Measurements from ENCODE around the gene RNF123.

Gene RNF123

DNA sequence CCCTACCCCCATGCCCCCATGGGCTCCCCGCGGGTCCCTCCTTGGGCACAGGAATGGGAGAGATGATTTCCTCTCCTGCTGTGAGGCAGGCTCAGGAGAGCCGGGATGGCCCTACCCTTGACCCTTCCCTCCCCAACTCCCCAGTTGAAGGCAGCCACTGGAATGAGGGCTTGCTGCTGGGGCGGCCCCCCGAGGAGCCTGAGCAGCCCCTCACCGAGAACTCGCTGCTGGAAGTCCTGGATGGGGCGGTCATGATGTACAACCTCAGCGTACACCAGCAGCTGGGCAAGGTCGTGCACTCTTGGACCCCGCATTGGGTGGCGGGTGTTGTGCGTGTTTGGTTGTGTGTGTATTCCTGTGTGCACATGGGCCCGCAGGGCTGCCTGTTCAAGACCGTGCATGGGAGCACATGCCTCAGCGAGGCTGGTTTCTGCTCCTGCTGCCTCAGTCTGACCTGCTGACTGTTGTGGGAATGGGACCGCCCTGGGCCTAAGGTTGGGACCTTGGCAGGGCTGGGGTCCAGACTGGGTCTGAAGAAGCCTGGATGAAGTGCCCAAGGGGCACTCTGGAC lies 16.1 kb downstream of the RNF123 start:
- no peak for DNase-seq

DNA sequence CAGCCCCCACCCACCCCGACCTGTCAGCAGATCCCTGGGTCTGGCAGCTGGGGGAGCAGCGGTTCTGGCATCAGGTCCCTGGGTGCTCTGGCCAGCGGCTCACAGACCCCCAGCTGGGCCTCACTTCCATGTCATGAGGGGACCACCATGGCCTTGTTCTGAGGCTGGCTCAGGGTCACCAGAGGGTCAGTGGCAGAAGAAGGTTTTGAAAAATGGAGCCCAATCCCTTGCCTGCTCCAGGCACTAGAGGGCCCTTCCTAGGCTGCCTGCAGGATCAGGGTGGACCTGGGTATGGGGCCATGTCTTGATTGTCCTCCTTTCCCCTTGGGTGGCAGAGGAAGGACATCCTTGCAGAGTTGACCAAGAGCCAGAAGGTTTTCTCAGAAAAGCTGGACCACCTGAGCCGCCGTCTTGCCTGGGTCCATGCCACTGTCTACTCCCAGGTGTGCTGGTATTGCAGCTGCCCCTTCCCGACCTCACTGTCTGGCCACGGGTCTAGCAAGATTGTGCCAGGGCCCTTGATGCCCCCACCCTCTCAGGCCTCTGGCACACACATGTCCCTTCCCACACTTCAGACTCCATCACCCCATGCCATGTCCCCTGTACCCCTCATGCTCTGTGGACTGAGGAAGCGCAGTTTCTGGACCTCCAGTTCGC lies 17.2 kb downstream of the RNF123 start:
- DNase-seq: no peak

DNA sequence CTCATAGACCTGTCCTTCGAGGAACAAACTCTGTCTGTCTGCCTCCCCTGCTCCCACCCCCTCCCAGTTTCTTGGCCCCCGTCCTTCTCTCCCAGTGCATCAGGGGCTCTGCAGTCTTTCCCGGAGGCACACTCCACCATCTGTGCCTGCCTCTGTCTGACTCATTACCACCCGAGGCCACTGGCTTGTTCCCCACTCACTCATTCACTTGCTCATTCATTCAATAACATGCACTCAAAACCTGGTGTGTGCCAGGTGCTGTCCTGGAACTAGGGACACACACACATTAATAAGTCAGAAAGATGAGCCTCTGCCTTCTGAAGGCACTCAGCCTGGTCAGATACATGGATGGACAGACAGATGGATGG lies 17.7 kb downstream of the RNF123 start:
- no peak for DNase-seq

DNA sequence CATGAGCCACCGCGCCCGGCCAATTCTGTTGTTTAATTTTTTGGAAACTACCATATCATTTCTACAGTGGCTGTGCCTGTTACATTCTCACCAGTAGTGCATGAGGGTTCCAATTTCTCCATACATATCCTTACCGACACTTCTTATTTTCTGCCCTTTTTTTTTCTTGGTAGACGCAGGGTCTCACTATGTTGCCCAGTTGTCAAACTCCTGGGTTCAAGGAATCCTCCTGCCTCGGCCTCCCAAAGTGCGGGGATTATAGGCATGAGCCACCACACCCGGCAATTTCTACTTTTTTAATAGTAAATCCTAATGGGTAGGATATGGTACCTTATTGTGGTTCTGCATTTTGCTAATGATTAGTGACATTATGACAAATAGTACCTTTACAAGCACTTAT lies 20.5 kb downstream of the RNF123 start:
- no peak for DNase-seq

DNA sequence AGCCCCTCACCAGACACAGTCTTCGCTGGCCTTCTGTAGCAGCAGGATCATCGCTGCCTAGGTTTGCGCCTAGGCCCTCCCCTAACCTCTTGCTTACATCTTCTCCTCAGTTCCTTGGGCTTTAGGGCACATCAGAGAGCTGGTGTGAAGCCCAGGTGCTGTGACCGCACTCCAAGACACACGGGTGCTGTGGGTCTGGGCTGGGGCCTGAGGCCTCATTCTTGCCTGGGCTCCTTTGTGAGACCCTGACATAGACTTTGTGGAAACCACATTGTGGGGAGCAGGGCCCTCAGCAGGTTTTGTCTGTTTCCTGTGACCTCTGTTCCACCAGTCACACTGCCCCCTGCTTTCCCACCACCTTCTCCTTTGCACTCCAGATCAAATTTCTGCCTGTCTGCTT lies 22.1 kb downstream of the RNF123 start:
- no peak for DNase-seq

DNA sequence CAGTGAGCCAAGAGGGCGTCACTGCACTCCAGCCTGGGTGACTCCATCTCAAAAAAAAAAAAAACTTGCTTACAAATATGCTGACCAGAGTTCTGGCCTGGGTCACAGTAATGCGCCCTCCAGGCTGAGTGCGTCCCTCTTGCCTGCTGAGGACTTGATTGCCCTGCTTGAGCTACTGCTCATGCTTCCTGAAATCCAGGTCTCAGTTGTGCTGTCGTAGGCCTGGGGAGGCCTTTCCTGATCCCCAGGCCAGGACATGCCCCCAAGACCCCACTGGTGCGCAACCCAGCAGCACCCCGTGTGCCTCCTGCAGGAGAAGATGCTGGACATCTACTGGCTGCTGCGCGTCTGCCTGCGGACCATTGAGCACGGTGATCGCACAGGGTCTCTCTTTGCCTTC lies 22.8 kb downstream of the RNF123 start:
- DNase-seq: no peak

DNA sequence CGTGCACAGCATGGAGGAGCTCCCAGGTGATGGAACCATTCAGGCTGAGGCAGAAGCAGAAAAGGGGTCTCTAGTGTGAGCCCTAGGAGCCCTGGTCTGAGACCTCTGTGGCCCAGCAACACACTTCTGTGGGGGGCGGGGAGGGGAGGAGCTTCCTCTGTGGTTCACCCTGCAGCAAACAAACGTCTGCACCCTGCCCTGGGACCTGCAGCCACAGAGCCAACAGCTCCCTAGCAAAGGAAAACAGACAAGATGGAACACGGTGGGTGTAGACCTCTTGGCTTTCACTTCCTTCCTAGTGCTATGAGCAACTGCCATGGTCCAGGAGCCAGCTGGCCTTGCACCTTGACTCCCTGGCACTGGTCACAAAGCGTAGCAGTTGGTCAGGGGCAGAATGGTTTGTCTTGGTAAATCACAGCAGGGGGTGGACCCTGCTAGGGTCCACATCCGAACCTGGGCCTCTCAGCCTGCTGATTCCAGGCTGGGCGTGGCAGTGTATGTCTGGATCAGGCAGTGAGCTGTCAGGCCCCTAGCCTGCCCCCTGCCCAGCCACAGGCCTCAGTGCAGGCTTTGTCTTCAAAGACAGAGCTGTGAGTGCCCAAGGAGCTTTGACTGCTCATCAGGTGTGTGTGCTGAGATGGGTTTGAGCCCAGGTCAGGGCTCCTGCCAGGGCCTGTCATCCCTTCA lies 23.4 kb downstream of the RNF123 start:
- no peak for DNase-seq

DNA sequence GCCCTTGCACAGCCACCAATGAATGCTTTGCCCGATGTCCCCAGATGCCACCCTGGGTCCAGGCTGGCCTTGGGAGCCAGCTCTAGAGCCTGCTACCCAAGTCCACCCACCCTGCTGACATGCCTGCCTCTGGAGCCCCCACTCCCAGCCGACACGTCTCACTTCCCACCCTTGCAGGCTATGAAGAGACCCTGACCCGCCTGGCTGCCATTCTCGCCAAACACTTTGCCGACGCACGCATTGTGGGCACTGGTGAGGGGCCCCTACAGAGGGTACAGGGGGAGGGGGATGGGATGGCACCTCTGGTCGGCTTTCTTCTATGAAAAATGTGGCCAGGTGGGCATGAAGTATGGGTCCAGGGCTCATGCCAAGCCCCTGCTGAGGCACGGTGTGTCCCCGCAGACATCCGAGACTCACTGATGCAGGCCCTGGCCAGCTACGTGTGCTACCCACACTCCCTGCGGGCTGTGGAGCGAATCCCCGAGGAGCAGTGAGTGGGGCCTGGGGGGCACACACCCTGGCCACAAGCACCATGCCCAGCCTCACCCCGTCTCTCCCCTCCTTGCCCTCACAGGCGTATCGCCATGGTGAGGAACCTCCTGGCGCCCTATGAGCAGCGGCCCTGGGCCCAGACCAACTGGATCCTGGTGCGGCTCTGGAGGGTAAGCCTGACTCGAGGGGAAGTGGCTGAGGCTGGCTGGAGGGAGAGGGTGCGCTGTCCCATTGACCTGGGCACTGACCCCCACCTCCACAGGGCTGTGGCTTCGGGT lies 24.2 kb downstream of the RNF123 start:
- DNase-seq: no peak

DNA sequence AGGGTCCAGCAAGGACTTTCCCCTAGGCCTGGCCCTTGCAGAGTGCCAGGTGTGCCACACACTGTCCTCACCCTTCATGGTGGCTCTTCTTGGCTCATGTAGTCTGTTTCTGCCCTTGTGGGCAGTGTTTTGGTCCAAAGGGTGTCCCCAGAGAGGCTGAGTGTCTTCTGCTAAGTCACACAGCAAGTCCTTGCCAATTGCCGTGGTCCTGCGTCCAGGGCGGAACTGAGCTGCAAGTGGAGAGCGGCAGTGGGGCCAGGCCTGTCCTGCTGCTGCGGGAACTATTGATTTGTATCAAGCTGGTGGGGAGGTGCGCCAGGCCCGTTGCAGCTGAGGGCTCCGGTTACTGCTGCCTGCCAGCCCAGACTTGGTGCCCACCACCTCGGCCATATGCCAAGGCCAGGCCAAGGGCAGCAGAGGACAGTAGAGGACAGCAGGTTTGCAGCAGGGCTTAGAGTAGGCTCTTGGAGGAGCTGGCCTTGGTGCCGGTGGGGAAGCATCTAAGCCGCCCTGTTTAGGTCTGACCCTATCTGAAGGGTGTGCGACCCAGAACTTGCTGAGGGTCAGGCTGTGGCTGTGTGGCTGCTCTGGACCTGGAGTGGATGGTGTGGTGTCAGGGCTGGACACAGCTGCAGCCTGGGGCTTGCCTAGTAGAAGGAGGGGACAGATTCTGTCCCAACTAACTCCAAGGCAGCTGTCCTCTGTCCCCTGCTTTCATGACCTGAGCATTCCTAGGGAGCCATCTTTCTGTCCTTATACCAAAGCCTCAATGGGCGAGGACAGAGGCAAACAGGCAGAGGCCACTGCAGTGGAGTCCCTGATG lies 25.6 kb downstream of the RNF123 start:
- DNase-seq: no peak

DNA sequence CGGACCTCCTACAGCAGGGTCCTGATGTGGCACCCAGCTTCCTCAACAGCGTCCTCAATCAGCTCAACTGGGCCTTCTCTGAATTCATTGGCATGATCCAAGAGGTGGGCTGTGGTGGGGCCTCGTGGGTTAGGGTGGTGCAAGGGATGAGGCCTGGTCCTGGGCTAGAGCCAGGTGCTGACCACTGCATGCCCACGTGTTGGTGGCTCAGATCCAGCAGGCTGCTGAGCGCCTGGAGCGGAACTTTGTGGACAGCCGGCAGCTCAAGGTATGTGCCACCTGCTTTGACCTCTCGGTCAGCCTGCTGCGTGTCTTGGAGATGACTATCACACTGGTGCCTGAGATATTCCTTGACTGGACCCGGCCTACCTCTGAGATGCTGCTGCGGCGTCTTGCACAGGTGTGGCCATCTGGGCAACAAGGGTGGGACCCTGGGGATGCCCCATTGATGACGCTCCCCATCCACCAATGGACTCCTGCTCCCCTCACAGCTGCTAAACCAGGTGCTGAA lies 26.3 kb downstream of the RNF123 start:
- DNase-seq: no peak

DNA sequence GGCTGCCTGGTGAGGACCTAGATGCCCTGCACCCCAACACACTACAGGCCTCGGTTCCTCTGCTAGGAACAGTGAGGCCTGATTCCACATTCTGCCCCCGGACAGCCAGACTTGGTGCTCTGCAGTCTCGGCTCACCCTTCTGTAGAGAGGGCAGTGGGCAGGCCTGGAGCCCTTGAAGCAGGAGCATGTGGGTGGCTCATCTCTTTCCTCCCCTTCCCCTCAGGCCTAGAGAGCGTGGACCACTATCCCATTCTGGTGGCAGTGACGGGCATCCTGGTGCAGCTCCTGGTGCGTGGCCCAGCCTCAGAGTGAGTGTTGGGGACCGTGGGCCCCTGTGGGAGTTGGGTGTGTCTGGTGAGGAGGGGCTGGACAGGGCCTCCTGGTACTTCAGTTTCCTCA lies 26.8 kb downstream of the RNF123 start:
- no peak for DNase-seq

DNA sequence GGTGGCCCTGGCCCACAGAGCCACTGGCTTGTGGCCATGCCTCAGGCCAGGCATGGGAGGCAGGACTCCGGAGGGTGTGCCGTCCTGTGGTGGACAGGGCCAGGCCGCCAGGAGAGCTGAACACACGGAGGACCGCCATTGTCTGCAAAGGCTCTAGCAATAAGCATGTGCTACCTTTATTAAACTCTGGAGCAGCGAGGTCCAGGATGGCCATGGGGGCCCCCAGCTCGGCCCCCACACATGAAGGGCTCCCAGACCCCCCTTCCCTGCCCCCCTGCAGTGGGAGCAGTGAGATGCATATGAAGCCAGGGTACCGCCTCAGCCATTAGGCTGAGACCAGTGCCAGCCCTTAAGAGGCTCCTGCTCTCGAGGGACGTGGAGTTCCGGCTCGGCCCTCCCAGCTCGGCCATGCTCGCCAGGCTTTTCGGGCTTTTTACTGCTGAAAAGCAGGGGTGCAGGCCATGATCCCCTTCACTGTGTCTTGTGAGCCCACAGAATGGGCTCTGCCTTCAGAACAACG lies 27.4 kb downstream of the RNF123 start:
- DNase-seq: no peak

DNA sequence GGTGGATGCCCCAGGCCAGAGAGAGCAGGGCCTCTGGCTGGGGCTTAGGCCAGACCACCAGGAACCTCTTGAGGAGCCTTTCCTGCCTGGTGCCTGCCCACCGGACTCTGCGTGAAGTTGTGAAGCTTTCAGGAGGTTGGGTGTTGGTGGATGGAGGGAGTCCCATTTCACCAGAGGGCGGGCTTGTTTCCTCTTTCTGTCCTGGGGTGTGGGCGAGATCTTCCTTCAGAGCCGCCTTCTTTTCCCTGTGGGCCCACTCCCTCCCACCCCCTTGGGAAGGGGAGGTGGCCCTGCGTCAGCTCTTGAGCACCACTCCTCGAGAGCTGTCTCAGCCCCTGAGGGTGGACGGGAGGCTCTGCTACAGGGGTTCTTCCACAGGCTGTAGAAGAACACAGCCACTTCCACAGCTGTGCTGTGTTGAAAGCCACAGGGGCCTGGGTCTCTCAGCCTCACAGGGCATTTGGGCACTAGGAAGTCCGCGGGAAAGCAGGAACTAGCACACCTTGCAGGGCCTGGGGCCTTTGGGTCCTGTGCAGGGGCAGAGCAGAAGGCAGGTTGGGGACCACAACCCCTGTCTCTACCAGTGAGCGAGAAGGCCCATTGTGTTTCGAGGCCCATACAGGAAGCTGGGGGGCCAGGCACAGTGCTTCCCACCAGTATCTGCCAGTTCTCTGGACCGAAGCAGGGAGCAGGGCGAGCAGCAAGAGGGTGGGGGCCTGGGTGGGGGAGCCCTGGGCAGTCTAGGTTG lies 28.0 kb downstream of the RNF123 start:
- DNase-seq: no peak

DNA sequence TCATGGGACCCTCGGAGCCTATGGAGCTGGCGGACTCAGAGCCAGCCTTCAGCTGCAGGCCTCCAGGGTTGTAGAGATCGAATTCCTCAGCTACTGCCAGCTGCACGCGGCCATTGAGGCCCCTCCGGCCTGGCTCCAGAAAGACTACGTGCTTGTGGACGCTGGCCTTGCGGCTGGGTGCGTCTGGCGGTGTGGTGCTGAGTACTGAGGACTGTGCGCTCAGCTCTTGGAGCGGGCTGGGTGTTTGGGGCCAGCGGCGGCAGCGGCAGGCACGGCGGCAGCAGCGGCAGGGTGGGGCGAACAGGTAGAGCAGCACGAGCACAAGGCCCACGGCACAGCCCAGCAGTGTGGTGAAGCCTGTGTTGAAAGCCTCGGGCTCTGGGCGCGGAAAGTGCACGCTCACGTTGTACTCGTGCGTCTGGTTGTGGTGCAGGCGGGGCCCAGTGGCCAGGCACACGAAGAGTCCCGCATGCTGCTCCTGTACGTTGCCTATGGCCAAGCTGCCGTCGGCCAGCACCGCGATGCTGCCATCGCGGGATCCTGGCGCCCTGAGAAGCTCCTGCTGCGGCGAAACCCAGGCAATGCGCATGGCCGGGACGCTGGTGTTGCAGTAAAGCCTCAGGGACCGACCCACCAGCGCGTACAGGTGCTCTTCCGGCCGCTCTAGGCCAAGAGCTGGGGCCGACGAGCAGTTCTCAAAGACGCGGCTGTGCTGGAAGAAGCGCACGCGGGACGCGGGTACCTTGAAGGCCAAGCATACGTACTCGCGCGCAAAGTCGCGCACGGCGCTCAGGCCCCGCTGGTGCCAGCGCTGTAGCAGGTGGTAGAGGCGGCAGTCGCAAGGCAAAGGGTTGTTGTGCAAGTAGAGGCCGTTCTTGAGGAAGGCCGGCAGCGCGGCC lies 28.9 kb downstream of the RNF123 start:
- DNase-seq: no peak

DNA sequence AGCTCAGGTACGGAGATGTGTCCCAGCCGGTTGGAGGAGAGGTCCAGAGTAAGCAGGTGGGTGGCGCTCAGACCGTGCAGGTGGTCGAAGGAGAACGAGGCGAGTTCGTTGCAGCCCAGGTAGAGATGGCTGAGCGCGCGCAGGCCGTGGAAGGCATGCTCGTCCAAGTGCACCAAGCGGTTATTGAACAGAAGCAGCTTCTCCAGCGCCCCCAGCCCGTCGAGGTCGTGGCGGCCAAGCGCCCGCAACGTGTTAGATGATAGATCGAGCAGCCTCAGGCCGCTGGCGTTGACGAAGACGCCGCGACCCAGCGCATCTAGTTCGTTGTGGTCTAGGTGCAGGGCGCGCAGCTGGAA lies 29.5 kb downstream of the RNF123 start:
- DNase-seq: no peak

DNA sequence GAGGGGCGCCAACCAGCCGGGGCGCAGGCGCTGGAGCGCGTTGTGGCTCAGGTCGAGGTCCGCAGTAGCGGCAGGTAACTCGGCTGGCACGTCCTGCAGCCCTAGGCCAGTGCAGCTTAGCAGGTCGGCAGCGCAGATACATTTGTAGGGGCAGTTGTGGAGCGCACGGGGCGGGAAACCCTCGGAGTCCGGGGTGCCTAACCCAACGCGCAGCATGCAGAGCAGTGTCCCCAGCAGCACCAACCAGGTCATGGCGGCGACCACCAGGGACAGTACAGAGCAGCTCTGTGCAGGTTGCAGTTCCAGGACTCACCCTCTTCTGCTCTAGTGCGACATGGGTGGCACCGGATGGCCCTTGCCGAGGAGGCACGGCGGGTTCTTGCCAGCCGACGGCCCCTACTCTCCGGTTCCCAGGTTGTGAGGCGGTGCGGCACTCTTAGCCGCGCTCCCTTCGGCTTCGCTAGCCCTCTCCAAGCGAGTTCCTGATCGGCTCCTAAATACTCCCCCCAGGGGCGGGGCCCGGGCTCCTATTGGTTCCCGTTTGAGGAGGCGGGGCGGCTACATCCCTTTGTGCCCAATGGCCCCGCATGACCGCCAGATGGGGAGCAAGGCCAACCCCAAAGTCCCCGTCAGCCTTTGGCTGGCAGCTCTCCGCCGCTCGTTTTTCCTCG lies 30.0 kb downstream of the RNF123 start, which contains the start of gene AMIGO3:
AMIGO3 (minus strand) TSS at position 471 of the 671 bp plus-strand sequence; CDS start at position 252, 219 bp downstream.
- DNase-seq: peak; percentile 75

DNA sequence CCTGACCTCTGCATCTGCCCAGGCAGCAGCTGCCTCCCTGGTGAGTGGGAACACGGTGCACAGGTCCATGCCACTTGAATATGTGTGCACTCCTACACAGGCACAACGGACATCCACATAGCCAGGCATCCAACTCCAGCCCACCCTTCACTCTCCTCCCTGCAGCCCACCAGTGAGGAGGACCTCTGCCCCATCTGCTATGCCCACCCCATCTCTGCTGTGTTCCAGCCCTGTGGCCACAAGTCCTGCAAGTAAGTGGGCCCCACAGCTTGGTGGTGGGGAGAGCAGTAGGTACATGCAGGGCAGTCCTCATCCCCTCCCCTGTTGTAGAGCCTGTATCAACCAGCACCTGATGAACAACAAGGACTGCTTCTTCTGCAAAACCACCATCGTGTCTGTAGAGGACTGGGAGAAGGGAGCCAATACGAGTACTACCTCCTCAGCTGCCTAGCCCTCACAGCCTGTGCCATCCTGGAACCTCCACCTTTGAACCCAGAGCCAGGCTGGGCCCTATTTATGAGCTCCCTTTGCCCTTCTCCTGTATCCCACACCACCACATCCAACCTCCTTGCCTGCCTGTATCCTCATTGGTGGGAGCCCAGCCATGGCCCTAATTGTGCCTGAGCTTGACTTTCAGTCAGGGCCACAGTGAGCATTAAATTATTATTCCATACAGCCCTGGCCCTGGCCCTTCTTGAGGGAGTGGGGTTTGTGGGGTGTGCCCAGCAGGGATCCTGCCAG lies 31.7 kb downstream of the RNF123 start:
- no peak for DNase-seq

DNA sequence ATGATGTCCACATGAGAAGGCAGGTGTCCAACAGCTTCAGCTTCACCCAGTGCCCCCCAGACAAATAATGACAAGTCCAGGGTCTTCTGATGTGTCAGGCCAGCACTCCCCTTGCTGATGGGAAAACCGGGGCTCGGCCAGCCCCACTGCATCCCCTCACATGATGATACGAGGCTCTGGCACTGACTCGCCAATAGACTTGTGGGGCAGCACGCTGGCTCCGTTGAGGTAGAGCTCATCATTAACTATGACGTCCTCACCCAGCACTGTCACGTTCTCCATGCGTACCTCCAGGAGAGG lies 32.2 kb downstream of the RNF123 start:
- no peak for DNase-seq

All from NCI-H774 (cell line).